Stimulated activated CD4-positive, alpha-beta T cell treated with anti-CD3 and anti-CD28 coated beads, Interleukin-12 subunit alpha, Interleukin-12 subunit beta, amount 100 ng/mL, for 48 hours (primary cell): Measurements from ENCODE around the gene RSRC1.
"Not testable (repeated sequence)": the region's sequence is repeated elsewhere in the genome, so short reads cannot be mapped to it uniquely, and the experiment has no call there.

Experiments used
- DNase-seq, 3 donors: peaks; one replicate each; pipeline ENCODE4 v3.0.0-alpha.2; 2020; ENCODE audit warnings: low read depth in 2 of 3, low spot score in 1 of 3

Gene RSRC1

DNA sequence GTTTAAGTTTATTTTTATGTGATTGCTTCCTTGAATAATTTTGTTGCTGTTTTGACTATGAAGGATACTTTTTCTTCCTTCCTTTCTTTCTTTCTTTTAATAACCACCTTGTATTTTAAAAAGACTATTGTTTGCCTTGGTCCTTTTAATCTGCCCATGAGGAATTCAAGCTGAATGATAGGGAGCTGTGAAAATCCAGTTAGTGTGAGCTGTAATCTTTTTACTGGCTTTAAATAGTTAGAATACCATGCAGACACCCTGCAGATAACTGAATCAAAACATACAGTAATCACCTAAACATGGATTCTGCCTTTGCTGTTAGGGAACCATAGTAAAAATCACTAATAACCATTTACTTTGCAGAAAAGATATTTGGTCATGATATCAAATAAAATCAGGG lies 110.7 kb downstream of the RSRC1 start:
- DNase-seq, result no peak

DNA sequence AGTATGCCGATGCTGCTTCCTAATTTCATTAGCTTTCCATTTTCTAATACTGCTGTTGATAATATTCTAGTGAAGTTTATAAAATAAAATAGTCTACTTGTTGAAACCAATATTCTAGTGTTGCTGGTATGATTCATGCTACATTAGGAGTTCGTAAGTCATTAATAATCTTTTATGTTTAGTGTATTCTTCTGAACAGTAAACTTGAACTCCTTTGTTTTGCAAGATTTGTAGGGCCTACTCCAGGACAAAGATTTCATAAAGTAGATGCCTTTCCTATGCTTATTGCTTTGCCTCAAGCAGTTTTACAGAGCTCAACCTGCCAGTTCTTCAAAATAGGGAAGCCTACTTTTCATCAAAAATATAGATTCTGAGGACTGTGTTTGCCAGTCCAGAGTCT lies 111.5 kb downstream of the RSRC1 start:
- DNase-seq, result no peak

DNA sequence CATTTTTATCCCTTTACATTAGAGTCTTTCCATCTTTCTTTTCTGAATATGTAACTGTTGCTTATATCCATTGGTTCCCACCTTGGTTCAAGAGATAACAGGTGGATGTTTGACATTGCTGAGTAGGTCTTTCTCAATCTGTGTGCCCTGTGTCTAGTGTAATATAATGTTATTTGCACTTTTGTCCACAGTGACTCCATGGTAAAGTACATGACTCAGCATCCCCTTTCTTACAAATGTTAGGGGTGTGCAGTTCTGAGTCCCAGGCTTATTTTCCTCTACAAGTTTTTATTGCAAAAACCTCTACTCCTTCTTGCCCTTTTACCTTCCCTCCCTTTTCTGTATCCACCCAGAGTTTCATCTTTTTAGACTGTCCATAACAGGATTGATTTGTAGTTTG lies 116.5 kb downstream of the RSRC1 start:
- no peak for DNase-seq

DNA sequence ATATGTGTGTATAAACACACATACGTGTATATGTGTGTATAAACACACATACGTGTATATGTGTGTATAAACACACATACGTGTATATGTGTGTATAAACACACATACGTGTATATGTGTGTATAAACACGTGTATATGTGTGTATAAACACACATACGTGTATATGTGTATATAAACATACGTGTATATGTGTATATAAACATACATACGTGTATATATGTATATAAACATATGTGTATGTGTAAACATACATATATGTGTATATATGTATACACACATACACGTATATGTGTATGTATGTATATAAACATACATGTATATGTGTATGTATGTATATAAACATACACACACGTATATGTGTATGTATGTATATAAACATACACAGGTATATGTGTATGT lies 119.1 kb downstream of the RSRC1 start:
- DNase-seq, result not testable (repeated sequence)

DNA sequence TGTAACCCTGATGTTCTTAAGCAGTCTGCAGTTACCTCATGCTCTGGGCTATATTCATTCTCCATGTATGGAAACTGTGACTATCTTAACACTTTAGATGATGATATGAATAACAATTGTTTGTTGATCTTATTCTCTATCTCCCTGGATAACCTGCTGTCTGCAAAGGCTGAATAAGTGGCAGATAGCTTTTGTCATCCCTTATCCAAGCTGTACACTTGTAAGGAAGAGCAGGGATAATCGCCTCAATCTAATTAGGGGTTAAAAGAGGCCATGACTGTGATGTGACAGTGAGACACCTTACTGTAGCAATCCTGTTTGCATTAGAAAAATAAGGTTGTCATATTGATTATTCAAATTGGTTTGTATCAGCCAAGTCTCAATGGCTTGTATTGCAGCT lies 123.9 kb downstream of the RSRC1 start:
- no peak for DNase-seq

DNA sequence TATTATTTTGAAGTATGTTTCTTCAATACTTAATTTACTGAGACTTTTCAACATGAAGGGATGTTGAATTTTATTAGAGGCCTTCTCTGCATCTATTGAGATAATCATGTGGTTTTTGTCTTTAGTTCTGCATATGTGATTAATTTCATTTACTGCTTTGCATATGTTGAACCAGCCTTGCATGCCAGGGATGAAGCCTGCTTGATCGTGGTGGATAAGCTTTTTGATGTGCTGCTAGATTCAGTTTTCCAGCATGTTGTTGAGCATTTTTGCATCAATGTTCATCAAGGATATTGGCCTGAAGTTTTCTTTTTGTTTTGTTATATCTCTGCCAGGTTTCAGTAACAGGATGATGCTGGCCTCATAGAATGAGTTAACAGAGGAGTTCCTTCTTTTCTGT lies 134.4 kb downstream of the RSRC1 start:
- no peak for DNase-seq

DNA sequence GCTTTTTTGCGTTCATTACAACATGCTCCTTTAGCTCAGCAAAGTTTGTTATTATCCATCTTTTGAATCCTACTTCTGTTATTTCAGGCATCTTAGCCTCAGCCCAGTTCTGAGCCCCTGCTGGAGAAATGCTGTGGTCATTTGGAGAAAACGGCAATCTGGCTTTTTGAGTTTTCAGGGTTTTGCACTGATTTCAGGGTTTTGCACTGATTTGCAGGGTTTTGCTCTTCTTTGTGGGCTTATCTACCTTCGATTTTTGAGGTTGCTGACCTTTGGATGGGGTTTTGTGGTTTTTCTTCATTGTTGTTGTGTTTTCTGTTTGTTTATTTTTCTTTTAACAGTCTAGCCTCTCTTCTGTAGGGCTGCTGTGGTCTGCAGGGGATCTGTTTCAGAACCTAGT lies 137.4 kb downstream of the RSRC1 start:
- no peak for DNase-seq

DNA sequence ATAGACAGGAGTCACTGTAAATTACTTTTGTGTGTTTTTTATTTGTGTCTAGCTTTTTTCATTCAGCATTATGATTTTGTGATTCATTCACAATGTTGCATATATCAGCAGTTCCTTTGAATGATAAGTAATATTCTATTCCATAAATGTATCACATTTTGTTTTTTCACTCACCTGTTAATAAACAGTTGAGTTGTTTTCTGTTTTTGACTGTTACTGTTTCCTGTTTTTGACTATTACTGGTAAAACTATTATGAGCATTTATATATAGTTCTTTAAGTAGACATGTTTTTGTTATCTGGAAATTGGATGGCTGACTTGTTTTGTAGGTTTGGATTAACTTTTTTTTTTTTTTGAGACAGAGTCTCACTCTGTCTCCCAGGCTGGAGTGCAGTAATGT lies 138.4 kb downstream of the RSRC1 start:
- no peak for DNase-seq

DNA sequence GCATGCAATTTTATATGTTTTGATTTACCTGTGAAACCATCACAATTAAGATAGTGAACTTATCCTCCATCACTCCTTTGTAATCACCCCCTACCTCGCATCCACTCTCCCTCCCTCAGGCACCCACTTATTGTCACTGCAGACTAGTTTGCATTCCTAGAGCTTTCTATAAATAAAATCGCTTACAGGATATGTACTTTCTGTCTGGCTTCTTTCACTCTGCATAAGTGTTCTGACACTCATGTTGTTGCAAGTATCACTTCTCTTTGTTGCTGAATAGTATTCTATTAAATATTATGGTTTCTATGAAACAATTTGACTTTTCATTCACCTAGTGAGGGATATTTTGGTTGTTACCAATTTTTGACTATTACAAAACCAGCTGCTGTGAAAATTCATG lies 139.3 kb downstream of the RSRC1 start:
- DNase-seq, result no peak

DNA sequence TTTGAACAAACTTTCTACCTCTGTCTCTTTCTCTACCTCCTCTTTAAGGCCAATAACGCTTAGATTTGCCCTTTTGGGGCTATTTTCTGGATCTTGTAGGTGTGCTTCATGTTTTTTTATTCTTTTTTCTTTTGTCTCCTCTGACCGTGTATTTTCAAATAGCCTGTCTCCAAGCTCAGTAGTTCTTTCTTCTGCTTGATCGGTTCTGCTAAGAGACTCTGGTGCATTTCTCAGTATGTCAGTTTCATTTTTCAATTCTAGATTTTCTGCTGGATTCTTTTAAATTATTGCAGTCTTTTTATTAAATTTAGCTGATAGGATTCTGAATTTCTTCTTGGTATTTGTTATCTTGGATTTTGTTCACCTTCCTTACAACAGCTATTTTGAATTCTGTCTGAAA lies 148.7 kb downstream of the RSRC1 start:
- no peak for DNase-seq

DNA sequence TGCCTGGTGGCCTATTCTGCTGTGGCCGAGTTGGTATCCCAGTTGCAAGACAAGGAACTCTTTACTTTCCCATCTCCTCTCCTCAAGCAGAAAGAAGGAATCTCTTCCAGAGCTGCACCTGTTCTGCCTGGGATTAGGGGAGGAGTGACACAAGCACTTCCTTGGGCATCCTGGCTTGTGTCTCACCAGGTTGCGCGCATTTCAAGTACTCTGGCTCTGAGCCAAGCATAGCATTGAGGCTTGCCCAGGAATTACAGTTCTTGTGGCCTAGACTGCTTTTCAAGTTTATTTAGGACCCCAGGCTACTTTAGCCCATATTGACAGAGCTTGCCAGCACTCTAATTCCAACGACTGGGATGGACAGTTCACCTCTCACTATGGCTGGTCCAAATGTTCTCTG lies 150.5 kb downstream of the RSRC1 start:
- DNase-seq, result no peak

DNA sequence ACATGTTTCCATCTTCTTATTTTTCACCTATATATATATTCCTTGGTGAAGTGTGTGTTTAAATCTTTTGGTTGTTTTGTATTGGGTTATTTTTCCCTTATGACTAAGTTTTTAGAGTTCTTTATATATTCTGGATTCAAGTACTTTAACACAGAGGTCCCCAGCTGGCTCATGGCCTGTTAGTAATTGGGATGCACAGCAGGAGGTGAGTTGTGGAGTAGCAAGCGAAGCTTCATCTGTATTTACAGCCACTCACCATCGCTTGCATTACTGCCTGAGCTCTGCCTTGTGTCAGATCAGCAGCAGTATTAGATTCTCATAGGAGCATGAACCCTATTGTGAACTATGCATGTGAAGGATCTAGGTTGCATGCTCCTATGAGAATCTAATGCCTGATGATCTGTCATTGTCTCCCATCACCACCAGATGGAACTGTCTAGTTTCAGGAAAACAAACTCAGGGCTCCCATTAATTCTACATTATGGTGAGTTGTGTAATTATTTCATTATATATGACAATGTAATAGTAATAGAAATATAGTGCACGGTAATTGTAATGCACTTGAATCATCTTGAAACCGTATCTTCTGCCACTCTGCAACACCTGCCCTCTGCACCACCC lies 151.6 kb downstream of the RSRC1 start:
- DNase-seq, result no peak

DNA sequence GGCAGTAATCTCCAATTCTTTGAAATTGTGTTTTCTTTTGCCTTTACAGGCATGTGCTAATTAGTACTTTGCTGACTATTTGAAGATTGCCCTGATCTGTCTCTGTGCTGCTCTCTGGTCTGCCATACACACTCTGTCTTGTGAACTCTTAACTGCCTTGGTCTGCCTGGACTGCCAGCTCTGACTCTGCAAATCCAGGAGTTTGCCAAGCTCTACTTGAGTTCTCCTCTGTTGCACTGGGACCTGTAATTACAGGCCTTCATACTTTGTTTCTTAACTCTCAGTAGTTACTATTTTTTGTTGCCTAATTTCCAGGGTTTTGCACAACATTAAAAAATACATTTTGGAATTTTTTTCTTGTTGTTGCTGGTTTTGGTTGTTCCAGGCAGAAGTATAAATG lies 155.0 kb downstream of the RSRC1 start:
- no peak for DNase-seq

DNA sequence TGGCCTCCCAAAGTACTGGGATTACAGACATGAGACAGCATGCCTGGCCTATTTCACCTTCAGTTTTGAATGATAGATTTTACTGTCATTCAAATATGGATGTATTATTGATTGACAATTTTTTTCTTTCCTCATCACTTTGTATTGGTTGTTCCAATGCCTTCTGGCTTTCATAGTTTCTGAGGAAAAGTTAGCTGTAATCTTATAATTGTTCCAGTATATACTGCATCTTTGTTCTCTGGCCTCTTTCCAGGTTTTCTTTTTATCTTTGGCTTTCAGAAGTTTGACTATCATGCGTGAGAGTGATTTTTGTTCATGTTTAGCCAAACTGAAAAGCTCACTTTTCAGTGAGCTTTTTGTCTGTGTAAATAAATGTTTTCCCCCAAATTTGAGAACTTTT lies 157.1 kb downstream of the RSRC1 start:
- no peak for DNase-seq

DNA sequence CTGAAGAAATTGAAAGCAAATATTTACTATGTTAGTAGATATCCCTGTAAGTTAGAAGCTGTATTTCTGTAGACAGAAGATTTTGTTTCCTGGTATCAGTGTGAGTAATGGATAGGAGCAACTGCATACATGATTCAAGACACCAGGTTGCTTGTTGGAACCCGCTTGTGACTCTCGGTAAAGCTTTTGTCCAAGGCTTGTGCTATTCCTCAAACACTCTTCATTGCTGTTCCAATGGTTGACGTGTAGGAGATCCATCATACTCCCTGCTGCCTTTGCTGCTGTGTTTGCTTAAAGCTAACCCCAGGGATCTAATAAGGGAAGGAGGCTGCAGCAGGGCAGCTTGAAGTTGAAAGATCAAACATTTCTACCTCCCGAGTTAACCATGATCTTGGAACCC lies 160.1 kb downstream of the RSRC1 start:
- DNase-seq, result no peak

DNA sequence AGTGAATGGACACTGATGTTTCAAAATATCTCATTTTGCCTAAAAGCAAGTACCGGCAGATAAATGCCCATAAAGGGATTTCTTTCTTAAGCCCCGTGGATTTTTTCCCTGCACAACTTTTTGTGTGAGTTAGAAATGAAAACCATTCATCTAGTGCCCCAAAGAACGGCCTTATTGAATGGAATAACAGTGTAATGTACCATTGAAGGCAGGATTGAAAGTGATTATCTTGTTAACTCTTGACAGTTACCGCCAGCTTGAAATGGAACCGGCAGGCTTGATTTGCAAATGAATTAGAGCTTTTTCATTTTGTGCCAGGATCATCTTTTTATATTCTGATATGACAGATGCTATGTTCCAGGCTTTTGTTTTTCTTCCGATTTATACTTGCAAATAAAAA lies 162.2 kb downstream of the RSRC1 start:
- no peak for DNase-seq

DNA sequence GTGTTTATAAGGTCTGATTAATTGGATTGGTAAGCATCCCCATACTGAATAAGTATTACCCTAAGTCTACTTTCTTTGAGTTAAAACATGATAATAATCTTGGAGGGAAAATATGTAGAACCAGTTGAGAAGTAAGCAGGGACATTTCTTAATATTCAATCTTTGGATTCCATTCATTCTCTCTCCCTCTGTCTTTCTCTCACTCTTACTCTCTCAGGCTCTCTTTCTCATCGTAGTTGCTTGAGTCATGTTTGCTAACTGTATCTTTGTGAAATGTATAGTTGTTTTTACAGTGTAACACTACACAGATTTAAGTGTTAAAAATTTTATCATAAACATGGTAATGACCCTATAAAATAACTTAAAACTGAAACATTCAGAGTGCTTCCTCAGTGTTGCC lies 163.8 kb downstream of the RSRC1 start:
- no peak for DNase-seq

DNA sequence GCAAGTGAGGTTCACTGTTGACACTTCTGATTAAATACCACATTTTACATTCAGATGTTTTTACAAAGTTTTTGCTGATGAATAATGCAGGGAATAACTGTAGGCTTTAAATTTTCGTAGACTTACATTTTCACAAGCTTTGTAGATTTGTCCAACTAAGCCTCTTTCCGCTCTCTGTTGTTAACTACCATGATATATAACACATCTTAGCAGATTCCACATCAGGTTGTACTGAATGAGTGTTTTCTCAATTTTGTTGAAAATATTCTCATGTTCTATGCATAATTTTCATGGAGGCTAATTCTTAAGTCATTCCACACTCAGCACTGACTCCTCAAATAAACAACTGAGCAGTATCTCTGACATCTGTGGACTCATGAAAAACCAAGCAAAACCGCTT lies 168.3 kb downstream of the RSRC1 start:
- DNase-seq, result no peak

DNA sequence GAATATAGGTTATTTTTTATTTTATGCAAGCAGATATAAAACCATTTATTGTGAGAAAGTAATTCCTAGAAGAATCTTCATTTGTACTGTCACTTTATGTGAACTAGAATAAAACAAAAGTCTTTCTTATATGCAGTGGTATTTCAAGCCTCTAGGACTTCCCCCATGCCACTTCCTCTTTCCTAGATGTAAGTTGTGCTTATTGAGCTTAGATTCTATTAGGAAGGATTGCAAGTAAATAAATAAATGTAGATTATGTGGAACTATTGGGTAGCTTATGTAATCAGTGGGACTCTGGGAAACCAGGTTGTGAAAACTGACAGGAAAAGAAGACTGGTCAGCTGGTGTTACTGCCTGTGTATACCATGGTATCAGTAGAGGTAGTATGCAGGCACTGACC lies 169.7 kb downstream of the RSRC1 start:
- DNase-seq, result no peak

DNA sequence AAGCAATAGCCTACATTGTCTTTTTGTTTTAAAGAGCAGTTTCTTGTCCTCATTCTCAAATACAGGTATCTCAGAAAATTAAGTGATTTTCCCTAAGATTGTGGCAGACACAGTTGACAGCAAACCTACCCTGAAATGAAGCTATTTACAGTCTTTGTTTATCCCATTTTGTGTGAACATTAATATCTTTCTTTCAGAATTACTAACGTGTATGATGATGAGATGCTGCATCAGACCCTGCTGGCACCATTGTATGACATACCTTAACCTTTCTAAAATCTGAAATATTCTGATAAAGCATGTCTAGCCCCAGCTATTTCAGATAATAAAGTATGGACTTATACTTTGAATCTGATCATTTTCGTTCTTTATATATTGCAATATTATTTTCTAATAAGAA lies 185.9 kb downstream of the RSRC1 start:
- no peak for DNase-seq

DNA sequence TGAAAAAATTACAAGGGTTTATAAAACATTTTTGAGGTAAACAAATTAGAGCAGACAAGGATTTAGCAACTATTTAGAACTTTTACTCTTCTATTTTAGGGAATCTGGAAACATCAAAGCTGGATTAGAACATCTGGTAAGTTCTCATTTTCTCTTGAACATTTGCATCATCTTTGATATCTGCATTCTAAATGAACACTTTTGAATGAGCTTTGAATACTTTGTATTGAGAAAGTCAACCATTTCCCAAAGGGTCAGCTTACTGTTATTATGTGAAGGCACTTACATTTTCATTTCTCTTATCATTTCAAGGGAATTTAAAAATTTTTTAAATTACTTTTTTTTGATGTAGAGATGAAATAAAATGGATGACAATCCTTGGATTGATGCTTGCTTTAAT lies 188.1 kb downstream of the RSRC1 start:
- no peak for DNase-seq

DNA sequence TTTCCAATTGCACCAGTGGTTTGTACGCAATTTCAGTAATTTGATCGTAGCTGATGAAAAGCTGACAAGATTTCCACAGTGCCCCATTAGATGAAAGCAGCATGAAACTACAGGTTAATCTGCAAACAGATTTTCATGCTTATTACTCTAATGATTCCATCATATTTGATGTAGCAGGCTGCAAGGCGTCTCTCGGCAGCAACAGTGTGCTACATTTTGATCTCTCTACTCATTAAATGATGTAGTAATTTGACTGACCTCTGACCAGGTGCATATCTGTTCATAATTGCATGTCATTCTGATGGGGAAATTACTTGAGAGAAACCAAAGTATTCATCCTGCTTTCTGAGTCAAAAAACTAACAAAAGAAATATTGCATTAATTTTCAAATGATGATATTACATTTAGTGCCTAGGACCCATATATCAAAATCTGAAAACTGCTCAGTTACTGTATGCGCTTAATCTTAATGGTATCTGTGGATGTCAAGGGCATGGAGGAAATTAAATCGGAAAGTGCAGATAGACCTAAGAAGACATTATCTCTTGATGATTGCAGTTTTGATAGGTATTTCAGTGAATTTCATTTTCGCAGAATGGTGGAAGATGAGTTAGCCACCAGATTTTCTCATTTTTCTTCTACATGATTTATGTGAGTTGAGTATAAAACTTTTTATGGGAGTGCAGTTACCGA lies 198.5 kb downstream of the RSRC1 start:
- DNase-seq, result no peak

DNA sequence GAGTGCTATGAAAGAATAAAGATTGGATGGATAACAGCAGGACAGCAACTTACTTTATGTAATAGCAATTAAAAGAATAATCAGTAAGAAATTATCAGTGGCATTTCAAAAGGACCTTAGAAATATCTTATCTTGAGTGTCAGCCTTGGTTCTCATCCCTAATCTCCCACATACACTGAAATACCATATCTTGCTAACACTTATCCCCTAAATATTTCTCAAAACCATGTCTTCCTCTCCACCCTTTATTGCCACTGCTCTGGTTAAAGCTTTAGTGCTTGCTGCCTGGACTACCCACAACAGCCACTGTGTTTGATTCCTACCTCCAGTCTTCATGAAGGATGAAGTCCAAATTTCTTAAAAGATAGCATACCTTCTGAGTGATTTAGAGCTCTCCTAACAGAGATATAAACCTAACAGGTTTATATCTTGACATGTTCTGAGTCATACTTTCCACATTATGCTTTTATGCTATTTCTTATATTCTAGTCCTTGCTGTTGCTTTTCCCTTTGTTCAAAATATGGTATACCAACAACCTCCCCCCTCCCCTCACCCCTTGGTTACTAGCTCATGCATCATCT lies 202.8 kb downstream of the RSRC1 start:
- DNase-seq, result no peak
